ENCODE results near the gene NBAS. TPM values are rescaled to one million over a fixed set of nuclear protein-coding genes. Genes with fewer than 3 reads are reported as not detected.

Gene NBAS
- total RNA-seq, 1 donor from 2014 or later = 52.9 TPM

DNA sequence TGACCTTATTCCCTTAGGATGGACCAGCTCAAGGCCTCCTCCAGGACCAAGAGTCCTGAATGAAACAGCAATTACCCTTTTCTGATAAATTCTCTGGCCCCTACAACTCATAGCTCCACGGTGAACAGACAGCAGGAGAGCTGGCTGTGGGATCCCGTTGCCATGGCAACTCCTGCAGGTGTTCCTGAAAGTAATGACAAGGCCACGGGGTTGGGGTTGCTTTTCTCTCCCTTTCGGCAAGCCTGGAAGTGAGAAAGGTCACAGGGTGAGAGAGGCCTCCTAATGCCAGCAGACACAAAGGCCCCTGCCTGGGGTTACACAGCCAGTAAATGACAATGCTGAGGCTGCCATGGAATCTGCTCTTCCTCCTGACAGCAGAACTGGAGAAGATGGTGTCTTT, 403.0 kb downstream of the NBAS start:
- Mint-ChIP-seq H3K9me3 (no peaks in the 10 kb centered on the region), H3K27me3 (ENCODE audit: low read depth) (no peaks in the 10 kb centered on the region), H3K36me3 (no peaks in the 10 kb centered on the region), H3K4me3 (no peak overlapping the region), H3K27ac (no peak overlapping the region), H3K4me1 (peaks cover 7% of the 10 kb centered on the region)
- no peak for DNase-seq (ENCODE audit: low spot score in 2 of 2, unreplicated experiment in 2 of 2)
- no peak for TF ChIP-seq CTCF (IDR thresholded peaks at IDR 0.05; ENCODE audit: unreplicated experiment)

GRCh38 chr2:15155959-15156574, 405.1 kb downstream of the NBAS start:
- Mint-ChIP-seq H3K9me3 (peaks cover 5% of the 10 kb centered on the region), H3K36me3 (no peaks in the 10 kb centered on the region), H3K4me1 (peaks cover 1% of the 10 kb centered on the region), H3K27me3 (ENCODE audit: low read depth) (no peaks in the 10 kb centered on the region), H3K27ac (no peak overlapping the region), H3K4me3 (no peak overlapping the region)
- no peak for TF ChIP-seq CTCF (IDR thresholded peaks at IDR 0.05; ENCODE audit: unreplicated experiment)
- no peak for DNase-seq (ENCODE audit: low spot score in 2 of 2, unreplicated experiment in 2 of 2)

- peaks cover 1% of the 10 kb centered on the region for H3K4me1 Mint-ChIP-seq
These were observed 406.8 kb downstream of the NBAS start for GRCh38 chr2:15154297-15154696.

GRCh38 chr2:15152382-15152781, 408.8 kb downstream of the NBAS start:
- DNase-seq (ENCODE audit: low spot score in 2 of 2, unreplicated experiment in 2 of 2) = no peak
- H3K9me3 Mint-ChIP-seq = peaks cover 5% of the 10 kb centered on the region
- H3K36me3 Mint-ChIP-seq = no peaks in the 10 kb centered on the region
- no peak overlapping the region for H3K27ac Mint-ChIP-seq
- TF ChIP-seq CTCF (IDR thresholded peaks at IDR 0.05; ENCODE audit: unreplicated experiment) = no peak
- H3K27me3 Mint-ChIP-seq (ENCODE audit: low read depth) = no peaks in the 10 kb centered on the region
- H3K4me3 Mint-ChIP-seq = no peak overlapping the region
- H3K4me1 Mint-ChIP-seq = peaks cover 1% of the 10 kb centered on the region

More at GRCh38 chr2:15154297-15154696, 406.8 kb downstream of the NBAS start:
- no peak overlapping the region for H3K27ac Mint-ChIP-seq
- H3K36me3 Mint-ChIP-seq = no peaks in the 10 kb centered on the region
- no peak for TF ChIP-seq CTCF (IDR thresholded peaks at IDR 0.05; ENCODE audit: unreplicated experiment)
- no peaks in the 10 kb centered on the region for H3K27me3 Mint-ChIP-seq (ENCODE audit: low read depth)
- no peak overlapping the region for H3K4me3 Mint-ChIP-seq
- peaks cover 5% of the 10 kb centered on the region for H3K9me3 Mint-ChIP-seq
- DNase-seq (ENCODE audit: low spot score in 2 of 2, unreplicated experiment in 2 of 2) = no peak

GRCh38 chr2:15149063-15149462, 412.1 kb downstream of the NBAS start:
- Mint-ChIP-seq H3K27ac (no peak overlapping the region), H3K4me1 (no peaks in the 10 kb centered on the region), H3K27me3 (ENCODE audit: low read depth) (no peaks in the 10 kb centered on the region), H3K36me3 (no peaks in the 10 kb centered on the region), H3K4me3 (no peak overlapping the region), H3K9me3 (peaks cover 5% of the 10 kb centered on the region)
- DNase-seq (ENCODE audit: low spot score in 2 of 2, unreplicated experiment in 2 of 2) = no peak
- no peak for TF ChIP-seq CTCF (IDR thresholded peaks at IDR 0.05; ENCODE audit: unreplicated experiment)

- DNase-seq (ENCODE audit: low spot score in 2 of 2, unreplicated experiment in 2 of 2) = no peak
- Mint-ChIP-seq H3K27me3 (ENCODE audit: low read depth) (no peaks in the 10 kb centered on the region), H3K27ac (no peak overlapping the region), H3K4me1 (peaks cover 6% of the 10 kb centered on the region), H3K4me3 (no peak overlapping the region), H3K36me3 (no peaks in the 10 kb centered on the region), H3K9me3 (peaks cover under 1% of the 10 kb centered on the region)
- no peak for TF ChIP-seq CTCF (IDR thresholded peaks at IDR 0.05; ENCODE audit: unreplicated experiment)
These were observed 413.5 kb downstream of the NBAS start for GRCh38 chr2:15147591-15147990.

All from mesothelial cell of epicardium (in vitro differentiated cells).